A673 (cell line): ENCODE data around the gene NUP88. TPM values are rescaled to one million over a fixed set of nuclear protein-coding genes. Genes with fewer than 3 reads are reported as not detected.

Source experiments
- BruUV-seq: library from RNA; stranded (reverse); fragments of 400-500 nt; replicated peaks from 2 replicates; lab custom pipeline; 2021; lab: Mats Ljungman, UMichigan
- CTCF ChIA-PET: fragments of 300-600 bp; sonication (Branson Sonifier 250); formaldehyde crosslinking; loops from one replicate; lab custom pipeline; 2022; ENCODE audit warnings: antibody characterized with exemption; lab: Charles Lee
- POLR2A ChIA-PET: fragments of 300-600 bp; sonication (Branson Sonifier 250); formaldehyde crosslinking; loops from one replicate; lab custom pipeline; 2022; ENCODE audit warnings: antibody characterized with exemption; ENCODE audit not compliant: low non-redundant PET; lab: Charles Lee
- DNase-seq: peaks from one replicate; pipeline ENCODE4 v3.0.0-alpha.2; 2015; ENCODE audit warnings: low spot score
- H3K27ac ChIP-seq: fragments of 200-600 bp; sonication (generic); 2 replicates; pipeline ENCODE4 v1.5.1; 2016; ENCODE audit warnings: mixed run types, low read depth, mild to moderate bottlenecking, mixed read lengths, antibody characterized with exemption, low read length; ENCODE audit not compliant: poor library complexity, severe bottlenecking
- H3K27me3 ChIP-seq: fragments of 200-600 bp; sonication (generic); replicated peaks from 2 replicates; pipeline ENCODE4 v1.6.1; 2017; ENCODE audit warnings: mixed run types, low read depth, mild to moderate bottlenecking, mixed read lengths, antibody characterized with exemption, low read length; ENCODE audit not compliant: insufficient read depth, poor library complexity
- H3K36me3 ChIP-seq: fragments of 200-600 bp; sonication (generic); 2 replicates; pipeline ENCODE4 v1.6.1; 2016; ENCODE audit warnings: mixed run types, mild to moderate bottlenecking, mixed read lengths, antibody characterized with exemption, low read length; ENCODE audit not compliant: insufficient read depth, poor library complexity, severe bottlenecking
- H3K4me1 ChIP-seq: fragments of 200-600 bp; sonication (generic); 2 replicates; pipeline ENCODE4 v1.6.1; 2017; ENCODE audit warnings: mixed run types, mild to moderate bottlenecking, mixed read lengths, antibody characterized with exemption, low read length; ENCODE audit not compliant: insufficient read depth, poor library complexity, severe bottlenecking
- H3K4me3 ChIP-seq: fragments of 200-600 bp; sonication (generic); 2 replicates; pipeline ENCODE4 v1.5.1; 2016; ENCODE audit warnings: low read depth, mixed run types, mild to moderate bottlenecking, mixed read lengths, low read length; ENCODE audit not compliant: poor library complexity, severe bottlenecking
- H3K9me3 ChIP-seq: fragments of 200-600 bp; sonication (generic); 2 replicates; pipeline ENCODE4 v1.6.1; 2016; ENCODE audit warnings: mixed run types, low read depth, mild to moderate bottlenecking, mixed read lengths, antibody characterized with exemption, low read length; ENCODE audit not compliant: poor library complexity, severe bottlenecking
- EZH2 ChIP-seq: fragments of 200-600 bp; sonication (generic); IDR thresholded peaks from 2 replicates; pipeline ENCODE4 v1.6.1; 2017; ENCODE audit warnings: borderline replicate concordance, low read depth, mild to moderate bottlenecking, mixed read lengths, antibody characterized with exemption, low read length; ENCODE audit not compliant: poor library complexity, severe bottlenecking
- intact Hi-C: fragments of 100-400 bp; cut with micrococcal nuclease; formaldehyde crosslinking; loops from one replicate; pipeline ENCODE4 v1.10.0; 2022; ENCODE audit not compliant: unreplicated experiment
- total RNA-seq: library from RNA; stranded (reverse); gene quantifications from 2 replicates; pipeline ENCODE4 v1.2.3, GENCODE V29; 2021
- TF ChIP-seq, protein P1 (sequence below): fragments of 300-800, 200-600 bp; sonication (generic); conservative IDR thresholded peaks from 2 replicates; pipeline ENCODE4 v1.5.1; 2017; ENCODE audit warnings: low read depth, mild to moderate bottlenecking, antibody characterized with exemption, low read length, moderate library complexity, mixed read lengths

NUP88 gene
- total RNA-seq, 1 experiment from 2014 or later: 132 TPM

DNA sequence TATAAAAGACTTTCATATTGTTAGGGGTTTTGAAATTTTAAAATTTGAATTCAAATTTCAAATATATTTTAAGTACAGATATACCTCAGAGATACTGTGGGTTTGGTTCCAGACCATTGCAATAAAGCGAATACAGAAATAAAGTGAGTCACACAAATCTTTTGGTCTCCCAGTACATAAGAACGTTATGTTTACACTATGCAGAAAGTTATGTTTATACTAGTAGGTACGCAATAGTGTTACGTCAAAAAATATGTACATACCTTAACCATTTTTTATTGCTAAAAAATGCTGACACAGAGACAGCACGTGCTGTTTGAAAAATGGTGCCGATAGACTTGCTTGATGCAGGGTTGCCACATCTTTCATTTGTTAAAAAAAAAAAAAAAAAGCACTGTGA is 19.7 kb downstream of the NUP88 start:
- TF ChIP-seq, protein P1, sequence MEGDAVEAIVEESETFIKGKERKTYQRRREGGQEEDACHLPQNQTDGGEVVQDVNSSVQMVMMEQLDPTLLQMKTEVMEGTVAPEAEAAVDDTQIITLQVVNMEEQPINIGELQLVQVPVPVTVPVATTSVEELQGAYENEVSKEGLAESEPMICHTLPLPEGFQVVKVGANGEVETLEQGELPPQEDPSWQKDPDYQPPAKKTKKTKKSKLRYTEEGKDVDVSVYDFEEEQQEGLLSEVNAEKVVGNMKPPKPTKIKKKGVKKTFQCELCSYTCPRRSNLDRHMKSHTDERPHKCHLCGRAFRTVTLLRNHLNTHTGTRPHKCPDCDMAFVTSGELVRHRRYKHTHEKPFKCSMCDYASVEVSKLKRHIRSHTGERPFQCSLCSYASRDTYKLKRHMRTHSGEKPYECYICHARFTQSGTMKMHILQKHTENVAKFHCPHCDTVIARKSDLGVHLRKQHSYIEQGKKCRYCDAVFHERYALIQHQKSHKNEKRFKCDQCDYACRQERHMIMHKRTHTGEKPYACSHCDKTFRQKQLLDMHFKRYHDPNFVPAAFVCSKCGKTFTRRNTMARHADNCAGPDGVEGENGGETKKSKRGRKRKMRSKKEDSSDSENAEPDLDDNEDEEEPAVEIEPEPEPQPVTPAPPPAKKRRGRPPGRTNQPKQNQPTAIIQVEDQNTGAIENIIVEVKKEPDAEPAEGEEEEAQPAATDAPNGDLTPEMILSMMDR: no peak
- TF ChIP-seq EZH2: no peak
- ChIA-PET POLR2A (no interaction called here), CTCF (no interaction called here)
- no peaks in the 10 kb centered on the region for H3K27me3 ChIP-seq
- H3K4me3 ChIP-seq: no peak overlapping the region
- BruUV-seq: no TSS peak
- H3K4me1 ChIP-seq: no peaks in the 10 kb centered on the region
- H3K9me3 ChIP-seq: no peaks in the 10 kb centered on the region
- DNase-seq: no peak
- no peak overlapping the region for H3K27ac ChIP-seq
- peaks cover 78% of the 10 kb centered on the region for H3K36me3 ChIP-seq
- intact Hi-C loops: no loop called here

DNA sequence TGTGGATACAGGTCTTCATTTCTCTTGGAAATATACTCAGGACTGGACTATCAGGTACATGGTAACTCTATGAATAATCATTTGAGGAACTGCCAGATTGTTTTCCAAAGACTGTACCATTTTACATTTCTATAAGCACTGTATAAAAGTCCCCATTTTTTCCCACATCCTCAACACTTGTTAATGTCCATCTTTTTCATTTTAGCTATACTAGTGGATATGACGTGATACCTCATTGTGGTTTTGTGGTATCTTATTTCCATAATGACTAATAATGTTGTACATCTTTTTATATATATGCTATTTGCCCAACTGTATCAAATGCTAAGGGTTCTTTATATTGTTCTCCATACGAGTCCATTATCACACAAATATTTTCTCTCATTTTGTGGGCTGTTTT is 22.9 kb downstream of the NUP88 start:
- Histone ChIP-seq H3K4me3 (no peak overlapping the region), H3K4me1 (no peaks in the 10 kb centered on the region), H3K27me3 (no peaks in the 10 kb centered on the region), H3K27ac (no peak overlapping the region), H3K9me3 (no peaks in the 10 kb centered on the region), H3K36me3 (peaks cover 72% of the 10 kb centered on the region)
- ChIA-PET CTCF (no interaction called here), POLR2A (no interaction called here)
- DNase-seq: no peak
- no peak for TF ChIP-seq EZH2
- TF ChIP-seq, protein P1: no peak
- intact Hi-C loops: no loop called here
- BruUV-seq: no TSS peak

DNA sequence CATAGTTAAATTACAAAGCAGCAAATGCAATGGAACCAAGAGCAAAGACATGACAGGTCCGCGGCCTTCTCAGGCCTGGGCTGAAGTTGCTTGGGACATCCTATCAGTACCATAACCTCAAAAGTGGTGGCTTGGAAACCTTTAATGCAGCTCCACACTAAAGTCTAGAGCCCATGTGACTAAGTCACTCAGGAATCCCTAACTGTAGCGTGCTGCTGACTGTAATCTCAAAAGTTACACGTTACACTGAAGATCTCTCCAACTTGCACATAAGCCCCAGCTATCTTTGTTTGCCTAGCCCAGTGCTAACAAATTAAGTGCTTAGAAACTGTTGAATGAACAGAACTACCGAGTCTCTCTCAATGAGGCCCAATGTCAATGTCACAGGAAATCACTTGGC is 27.8 kb downstream of the NUP88 start:
- H3K4me1 ChIP-seq: no peaks in the 10 kb centered on the region
- no peak for TF ChIP-seq EZH2
- TF ChIP-seq, protein P1: no peak
- intact Hi-C loops: no loop called here
- H3K36me3 ChIP-seq: peaks cover 75% of the 10 kb centered on the region
- H3K27me3 ChIP-seq: no peaks in the 10 kb centered on the region
- no peak for DNase-seq
- BruUV-seq: no TSS peak
- ChIA-PET CTCF (no interaction called here), POLR2A (no interaction called here)
- H3K9me3 ChIP-seq: no peaks in the 10 kb centered on the region
- H3K27ac ChIP-seq: no peak overlapping the region
- no peak overlapping the region for H3K4me3 ChIP-seq
